ENCODE measurements around the gene DSC3.

DNA sequence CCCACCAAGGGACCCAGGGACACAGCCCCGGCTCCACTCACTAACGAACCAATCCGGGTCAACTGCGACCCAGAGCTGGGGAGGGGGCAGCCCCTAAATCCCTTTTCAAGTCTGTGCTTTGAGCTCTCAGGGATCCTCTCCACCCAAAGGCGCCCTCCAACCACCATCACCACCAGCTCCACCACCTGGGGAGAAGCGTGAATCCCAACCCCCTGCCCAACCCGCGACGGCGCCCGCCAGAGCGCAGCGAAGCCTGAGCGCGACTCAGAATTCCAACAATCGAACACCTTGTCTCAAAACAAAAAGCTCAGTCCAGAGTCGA lies 497 bp downstream of the DSC3 start:
- TF ChIP-seq, protein P1, sequence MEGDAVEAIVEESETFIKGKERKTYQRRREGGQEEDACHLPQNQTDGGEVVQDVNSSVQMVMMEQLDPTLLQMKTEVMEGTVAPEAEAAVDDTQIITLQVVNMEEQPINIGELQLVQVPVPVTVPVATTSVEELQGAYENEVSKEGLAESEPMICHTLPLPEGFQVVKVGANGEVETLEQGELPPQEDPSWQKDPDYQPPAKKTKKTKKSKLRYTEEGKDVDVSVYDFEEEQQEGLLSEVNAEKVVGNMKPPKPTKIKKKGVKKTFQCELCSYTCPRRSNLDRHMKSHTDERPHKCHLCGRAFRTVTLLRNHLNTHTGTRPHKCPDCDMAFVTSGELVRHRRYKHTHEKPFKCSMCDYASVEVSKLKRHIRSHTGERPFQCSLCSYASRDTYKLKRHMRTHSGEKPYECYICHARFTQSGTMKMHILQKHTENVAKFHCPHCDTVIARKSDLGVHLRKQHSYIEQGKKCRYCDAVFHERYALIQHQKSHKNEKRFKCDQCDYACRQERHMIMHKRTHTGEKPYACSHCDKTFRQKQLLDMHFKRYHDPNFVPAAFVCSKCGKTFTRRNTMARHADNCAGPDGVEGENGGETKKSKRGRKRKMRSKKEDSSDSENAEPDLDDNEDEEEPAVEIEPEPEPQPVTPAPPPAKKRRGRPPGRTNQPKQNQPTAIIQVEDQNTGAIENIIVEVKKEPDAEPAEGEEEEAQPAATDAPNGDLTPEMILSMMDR (IDR thresholded peaks at IDR 0.05), result no peak
- no peak for TF ChIP-seq POLR2A (IDR thresholded peaks at IDR 0.05)
